H4 (cell line): Measurements from ENCODE around the gene CREB3. TPM values are rescaled to one million over a fixed set of nuclear protein-coding genes. Genes with fewer than 3 reads are reported as not detected.

Experiments used
- DNase-seq: peaks from one replicate; pipeline ENCODE4 v3.0.0-alpha.2; 2015; ENCODE audit warnings: low spot score
- total RNA-seq: library from RNA; depleted of rRNA; stranded (reverse); fragments of >200 nt; shearing (Covaris generic); gene quantifications from 2 replicates; pipeline ENCODE4 v1.2.3, GENCODE V29; 2014; rRNA removed

CREB3 gene
- 115 and 121 TPM in 2 replicates for total RNA-seq

DNA sequence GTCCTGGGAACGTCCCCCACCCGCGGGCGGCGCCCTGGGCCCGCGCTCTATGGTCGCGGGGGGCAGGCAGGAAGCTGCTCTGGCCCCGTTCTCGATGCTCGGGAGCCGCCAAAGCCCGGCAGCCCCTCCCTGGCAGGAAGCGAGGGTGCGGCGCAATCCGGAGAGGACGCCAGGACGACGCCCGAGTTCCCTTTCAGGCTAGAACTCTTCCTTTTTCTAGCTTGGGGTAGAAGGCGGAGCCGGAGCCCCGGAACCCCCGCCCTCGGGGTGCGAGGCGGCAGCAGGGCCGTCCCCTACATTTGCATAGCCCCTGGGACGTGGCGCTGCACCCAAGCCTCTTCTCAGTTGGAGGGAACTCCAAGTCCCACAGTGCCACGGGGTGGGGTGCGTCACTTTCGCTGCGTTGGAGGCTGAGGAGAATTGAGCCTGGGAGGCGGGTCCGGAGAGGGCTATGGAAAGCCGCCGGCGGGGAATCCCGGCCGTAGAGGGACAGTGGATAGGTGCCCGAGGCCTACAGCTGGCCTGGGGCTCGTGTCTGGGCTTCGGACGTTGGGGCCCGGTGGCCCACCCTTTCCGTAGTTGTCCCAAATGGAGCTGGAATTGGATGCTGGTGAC, at the start of gene CREB3, which contains the start of gene TLN1:
CREB3 (plus strand) TSS at position 482 of the 615 bp plus-strand sequence; CDS start at position 589, 107 bp downstream.
TLN1 (minus strand) TSS at position 11 of the 615 bp plus-strand sequence. CDS start 6,501 bp downstream, outside the sequence.
- peak; percentile 99 for DNase-seq

GRCh38 chr9:35683323-35683722, 49.1 kb upstream of the CREB3 start:
- no peak for DNase-seq

DNA sequence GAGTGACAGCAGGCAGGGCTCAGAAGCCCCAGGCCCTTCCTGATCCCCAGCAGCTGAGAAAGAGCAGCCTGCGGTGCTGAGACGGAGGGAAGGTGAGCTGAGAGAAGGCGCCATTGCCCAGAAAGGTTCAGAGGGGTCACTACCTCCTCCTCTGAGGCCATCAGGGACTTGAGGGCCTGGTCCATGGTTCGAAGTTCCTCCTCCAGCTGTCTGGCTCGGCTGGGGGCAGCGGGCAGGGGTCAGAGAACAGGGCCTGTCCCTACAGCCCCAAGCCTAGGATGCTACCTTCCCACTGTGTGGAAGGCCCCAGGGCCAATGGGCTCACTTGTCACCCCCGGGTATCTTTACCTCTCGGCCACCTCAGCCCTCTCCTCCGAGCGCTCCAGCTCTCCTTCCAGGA, 47.5 kb upstream of the CREB3 start:
- DNase-seq, result no peak

DNA sequence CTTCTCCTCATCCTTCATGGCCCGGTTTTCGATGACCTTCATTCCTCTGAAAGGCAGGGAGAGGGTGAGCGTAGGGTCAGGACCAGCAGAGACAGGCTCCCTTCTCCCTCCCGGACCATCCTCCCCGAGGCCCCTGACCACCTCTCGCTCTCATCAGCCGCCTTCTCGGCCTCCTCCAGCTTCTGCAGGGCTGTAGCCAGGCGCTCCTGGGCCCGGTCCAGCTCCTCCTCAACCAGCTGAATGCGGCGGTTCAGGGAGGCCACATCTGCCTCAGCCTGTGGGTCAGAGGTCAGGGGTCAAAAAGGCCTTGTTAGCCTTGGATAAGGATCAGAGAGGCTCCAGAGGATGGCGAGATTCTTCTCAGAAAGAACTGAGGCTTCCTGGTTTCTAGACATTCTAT, 47.0 kb upstream of the CREB3 start:
- DNase-seq, result no peak

DNA sequence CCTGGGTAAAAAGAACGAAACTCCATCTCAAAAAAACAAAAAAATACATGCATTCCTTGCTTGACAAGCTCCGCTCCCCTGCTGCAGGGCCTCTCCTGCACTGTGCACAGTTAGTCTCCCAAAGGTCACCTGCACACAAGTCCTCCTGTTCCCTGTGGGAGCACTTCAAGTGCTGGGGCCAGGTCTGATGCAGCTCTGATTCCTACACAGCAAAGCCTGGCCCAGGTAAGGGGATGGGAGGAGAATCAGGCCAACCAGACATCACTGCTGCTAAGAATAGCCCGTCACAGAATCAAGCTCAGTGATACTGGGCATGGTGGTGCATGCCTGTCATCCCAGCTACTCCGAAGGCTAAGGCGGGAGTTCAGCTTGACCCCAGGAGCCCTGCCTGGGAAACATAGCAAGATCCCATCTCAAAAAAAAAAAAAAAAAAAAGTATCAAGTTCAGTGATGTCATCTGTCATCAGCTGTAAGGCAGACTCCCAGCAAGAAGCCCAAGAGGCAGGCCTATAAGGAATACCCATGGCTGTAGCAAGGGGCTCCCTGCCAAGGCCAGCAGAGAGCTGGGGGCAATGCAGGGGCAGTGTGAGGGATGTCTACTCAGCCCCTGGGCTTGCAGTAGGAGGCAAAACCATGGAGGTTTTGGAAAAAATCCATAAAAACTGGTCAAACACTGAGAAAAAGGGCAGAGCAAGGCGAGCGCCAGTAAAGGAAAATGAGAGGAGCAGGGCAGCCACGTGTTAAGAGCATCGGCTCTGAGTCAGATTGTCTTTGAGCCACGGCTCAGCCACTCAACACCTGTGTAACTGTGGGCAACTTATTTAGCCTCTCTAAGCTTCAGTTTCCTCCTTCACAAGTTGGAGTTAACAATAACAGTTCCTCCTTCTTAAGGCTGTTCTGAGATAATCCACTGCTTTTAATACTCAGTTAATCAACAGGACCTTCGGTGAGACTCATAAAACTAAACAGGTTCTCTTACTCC, 46.0 kb upstream of the CREB3 start:
- DNase-seq, result no peak

DNA sequence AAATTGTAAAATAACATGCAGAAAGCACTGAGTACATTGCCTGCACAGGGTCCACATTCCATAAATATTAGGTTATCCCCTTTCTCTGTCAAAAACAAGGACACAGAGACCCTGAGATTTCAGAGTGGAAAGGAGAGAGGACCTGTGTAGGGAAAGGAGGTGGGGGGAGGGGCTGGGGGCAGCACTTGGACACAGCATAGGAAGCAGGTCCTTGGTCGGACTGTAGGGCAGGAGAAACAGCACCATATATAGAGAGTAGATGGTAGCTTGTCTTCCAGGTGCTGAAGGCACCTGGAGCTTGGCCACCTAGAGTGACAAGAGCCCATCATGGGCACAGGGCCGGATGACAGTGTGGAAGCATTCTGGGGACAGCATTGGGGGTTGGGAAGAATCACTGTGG, 45.2 kb upstream of the CREB3 start:
- DNase-seq, result no peak

GRCh38 chr9:35687972-35688557, 44.4 kb upstream of the CREB3 start:
- DNase-seq, result no peak

GRCh38 chr9:35688558-35689541, 43.6 kb upstream of the CREB3 start:
- peak; percentile 93 for DNase-seq

DNA sequence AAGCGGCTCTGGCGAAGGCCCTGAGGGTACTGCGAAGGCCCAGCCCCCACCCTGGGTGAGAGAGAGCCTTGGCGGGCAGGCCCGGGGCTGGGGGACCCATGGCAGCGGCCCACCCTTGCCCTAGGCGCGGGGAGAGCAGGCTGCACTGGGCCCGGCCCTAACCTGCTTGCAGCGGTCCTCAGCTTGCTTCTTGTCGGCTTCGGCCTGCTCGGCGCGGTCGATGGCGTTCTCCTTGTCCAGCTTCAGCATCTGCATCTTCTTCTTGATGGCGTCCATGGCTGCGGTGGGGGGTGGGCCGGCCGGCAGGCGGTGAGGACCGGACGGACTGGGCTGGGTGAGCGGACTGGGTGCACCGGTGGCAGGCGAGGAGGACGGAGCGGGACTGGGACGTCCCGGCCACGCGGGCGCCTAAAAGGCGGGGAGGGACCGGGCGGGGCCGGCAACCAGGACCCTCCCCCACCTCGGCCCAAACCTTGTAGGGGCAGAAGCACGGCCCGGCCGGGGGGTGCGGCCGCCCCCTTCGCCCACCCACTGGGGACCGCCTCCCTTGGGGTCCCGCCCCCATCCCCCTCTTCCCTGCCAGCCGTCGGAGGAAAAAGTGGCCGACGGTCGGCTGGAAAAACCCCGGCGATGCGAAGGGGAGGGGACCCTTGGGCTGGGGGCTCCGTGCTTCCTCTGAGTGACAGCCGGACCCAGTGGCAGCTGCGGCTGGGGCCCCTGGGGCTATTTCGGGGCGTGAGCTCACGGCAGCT, 42.7 kb upstream of the CREB3 start, which contains the start of gene TPM2:
TPM2 (minus strand) TSS at position 384 of the 752 bp plus-strand sequence; CDS start at position 276, 108 bp downstream.
- no peak for DNase-seq

DNA sequence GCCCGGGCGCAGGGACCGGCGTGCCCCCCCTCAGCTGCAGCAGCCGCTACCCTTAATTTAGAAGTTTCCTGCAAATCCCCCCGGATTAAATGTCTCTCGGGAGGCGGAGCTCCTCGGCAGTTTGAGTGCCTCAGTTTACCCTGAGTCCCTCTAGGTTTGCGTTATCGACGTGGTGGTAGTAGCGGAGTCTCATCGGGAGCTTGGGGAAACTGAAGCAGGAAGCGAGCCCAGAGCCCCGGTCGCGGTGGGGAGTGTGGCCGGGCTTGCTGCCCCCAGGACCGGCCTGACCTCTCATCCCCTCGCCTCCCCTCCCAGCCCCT, 42.2 kb upstream of the CREB3 start:
- DNase-seq, result no peak

- DNase-seq, result peak; percentile 60
These were observed 41.7 kb upstream of the CREB3 start for GRCh38 chr9:35690614-35691333.

- DNase-seq, result no peak
These were observed 41.2 kb upstream of the CREB3 start for GRCh38 chr9:35691334-35691650.

GRCh38 chr9:35691757-35692301, 40.6 kb upstream of the CREB3 start:
- no peak for DNase-seq

GRCh38 chr9:35695943-35696401, 36.5 kb upstream of the CREB3 start:
- DNase-seq, result no peak

GRCh38 chr9:35696520-35697215, 35.8 kb upstream of the CREB3 start:
- DNase-seq, result peak; percentile 39

GRCh38 chr9:35697486-35697885, 35.0 kb upstream of the CREB3 start:
- DNase-seq, result no peak

GRCh38 chr9:35698231-35698630, 34.2 kb upstream of the CREB3 start:
- no peak for DNase-seq

DNA sequence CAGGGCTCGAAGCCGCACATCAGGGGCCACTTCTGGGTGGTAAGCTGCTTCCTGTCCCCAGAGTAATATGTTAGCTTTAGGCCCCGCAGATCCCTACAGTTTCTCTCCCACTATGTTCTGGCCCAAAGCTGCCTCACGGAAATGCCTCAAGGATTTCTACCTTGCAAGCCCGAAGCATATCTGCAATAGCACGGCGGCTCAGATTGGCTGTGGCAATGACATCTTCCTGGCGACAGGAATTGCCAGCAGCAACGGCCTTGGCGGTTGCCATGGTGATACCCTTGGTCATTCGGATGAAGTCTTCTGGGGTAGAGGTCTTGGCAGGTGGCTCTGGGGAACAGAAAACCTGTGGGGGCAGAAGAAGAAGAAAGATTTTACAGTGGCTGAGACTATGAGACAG, 32.4 kb upstream of the CREB3 start:
- no peak for DNase-seq

- no peak for DNase-seq
These were observed 31.5 kb upstream of the CREB3 start for GRCh38 chr9:35700942-35701341.
